OCI-LY7 (cell line): ENCODE measurements around the gene ARHGAP23. TPM values are rescaled to one million over a fixed set of nuclear protein-coding genes. Genes with fewer than 3 reads are reported as not detected.

Experiments used
- BruUV-seq: library from RNA; stranded (reverse); fragments of 400-500 nt; replicated peaks from 2 replicates; lab custom pipeline; 2021; lab: Mats Ljungman, UMichigan
- CTCF ChIA-PET: fragments of 300-600 bp; sonication (Branson Sonifier 250); formaldehyde crosslinking; loops from one replicate; lab custom pipeline; 2022; ENCODE audit warnings: antibody characterized with exemption; ENCODE audit not compliant: unreplicated experiment; lab: Charles Lee
- POLR2A ChIA-PET: fragments of 300-600 bp; sonication (Branson Sonifier 250); formaldehyde crosslinking; loops from one replicate; lab custom pipeline; 2022; ENCODE audit warnings: antibody characterized with exemption; lab: Charles Lee
- DNase-seq: peaks from one replicate; pipeline ENCODE4 v3.0.0-alpha.2; 2015; ENCODE audit warnings: low spot score
- H2AFZ ChIP-seq: fragments of 200-600 bp; sonication (generic), shearing (Covaris generic); 2 replicates; pipeline ENCODE4 v1.6.1; 2014; ENCODE audit warnings: mild to moderate bottlenecking, antibody characterized with exemption, low read length, moderate library complexity
- H3K27ac ChIP-seq: fragments of 200-600 bp; sonication (generic); 2 replicates; pipeline ENCODE4 v1.5.1; 2014; ENCODE audit warnings: mixed run types, low read depth, mild to moderate bottlenecking, moderate library complexity, low read length, inconsistent platforms; ENCODE audit not compliant: poor library complexity, severe bottlenecking
- H3K36me3 ChIP-seq: fragments of 200-600 bp; sonication (generic); 2 replicates; pipeline ENCODE4 v1.6.1; 2014; ENCODE audit warnings: mild to moderate bottlenecking, antibody characterized with exemption, low read length, moderate library complexity, mixed read lengths; ENCODE audit not compliant: insufficient read depth
- H3K4me1 ChIP-seq: fragments of 200-600 bp; sonication (generic); 2 replicates; pipeline ENCODE4 v1.5.1; 2014; ENCODE audit warnings: mild to moderate bottlenecking, low read length; ENCODE audit not compliant: insufficient read depth, poor library complexity, severe bottlenecking
- H3K4me2 ChIP-seq: fragments of 200-600 bp; sonication (generic); 2 replicates; pipeline ENCODE4 v1.6.1; 2014; ENCODE audit warnings: mild to moderate bottlenecking, low read length
- H3K4me3 ChIP-seq: fragments of 200-600 bp; sonication (generic); 2 replicates; pipeline ENCODE4 v1.5.1; 2014; ENCODE audit warnings: mild to moderate bottlenecking, low read depth, low read length; ENCODE audit not compliant: poor library complexity, severe bottlenecking
- H3K79me2 ChIP-seq: fragments of 200-600 bp; sonication (generic); 2 replicates; pipeline ENCODE4 v1.6.1; 2016; ENCODE audit warnings: low read depth, mild to moderate bottlenecking, low read length, moderate library complexity, mixed read lengths; ENCODE audit not compliant: insufficient read depth
- H3K9me2 ChIP-seq: fragments of 200-600 bp; sonication (generic); 2 replicates; pipeline ENCODE4 v1.6.1; 2016; ENCODE audit warnings: mild to moderate bottlenecking, low read length, mixed read lengths; ENCODE audit not compliant: insufficient read depth
- H3K9me3 ChIP-seq: fragments of 200-600 bp; sonication (generic); 2 replicates; pipeline ENCODE4 v1.6.1; 2014; ENCODE audit warnings: mild to moderate bottlenecking, mixed run types, low read length, mixed read lengths
- H4K20me1 ChIP-seq: fragments of 200-600 bp; sonication (generic); 2 replicates; pipeline ENCODE4 v1.6.1; 2014; ENCODE audit warnings: mild to moderate bottlenecking, antibody characterized with exemption, low read length, moderate library complexity, mixed read lengths; ENCODE audit not compliant: insufficient read depth
- EZH2phosphoT487 ChIP-seq: fragments of 200-600 bp; sonication (generic); IDR thresholded peaks from 2 replicates; pipeline ENCODE4 v1.6.1; 2018; ENCODE audit warnings: low read depth, borderline replicate concordance, mild to moderate bottlenecking, mixed run types, antibody characterized with exemption, low read length, moderate library complexity, mixed read lengths
- intact Hi-C: fragments of 100-400 bp; cut with micrococcal nuclease; formaldehyde crosslinking; loops from one replicate; pipeline ENCODE4 v1.10.0; 2022; ENCODE audit not compliant: unreplicated experiment
- total RNA-seq, 2 experiments: library from RNA; depleted of rRNA in 1 of 2; stranded (reverse); fragments of >200 nt in 1 of 2; shearing (Covaris generic) in 1 of 2; gene quantifications; 2 replicates each; pipeline ENCODE4 v1.2.3, GENCODE V29; 2014 to 2022
- TF ChIP-seq, protein P1 (sequence below): fragments of 200-600 bp; sonication (generic); conservative IDR thresholded peaks from 2 replicates; pipeline ENCODE4 v1.5.1; 2014; ENCODE audit warnings: mild to moderate bottlenecking, antibody characterized with exemption, low read length, moderate library complexity, mixed read lengths

ARHGAP23 gene
- total RNA-seq, 2 experiments from 2014 or later, result 16.3 to 18.6 TPM

DNA sequence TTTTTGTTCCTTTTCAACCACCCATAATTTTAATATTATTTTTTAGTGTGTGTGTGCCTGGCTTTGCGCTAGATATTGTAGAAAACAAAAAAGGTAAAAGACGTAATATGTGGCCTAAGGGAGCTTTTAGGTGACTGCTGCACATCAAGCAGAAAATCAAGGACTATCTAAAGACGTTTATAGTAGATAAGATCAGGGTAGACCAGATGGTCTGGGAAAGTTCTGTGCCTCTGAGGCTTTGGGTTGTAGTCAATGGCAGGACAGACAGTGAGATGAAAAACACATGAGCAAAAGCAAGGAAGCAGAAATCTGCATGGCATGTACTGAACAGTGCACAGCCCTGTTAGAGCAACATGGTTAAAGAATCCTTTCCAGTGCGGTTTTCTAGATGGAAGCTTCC is 26.8 kb upstream of the ARHGAP23 start:
- no peak overlapping the region for H3K4me2 ChIP-seq
- TSS peak; percentile 35 for BruUV-seq
- POLR2A ChIA-PET, result no interaction called here
- H3K36me3 ChIP-seq, result peaks cover 45% of the 10 kb centered on the region
- CTCF ChIA-PET, result no interaction called here
- DNase-seq, result no peak
- H4K20me1 ChIP-seq, result no peaks in the 10 kb centered on the region
- H3K4me1 ChIP-seq, result peaks cover 5% of the 10 kb centered on the region
- no peaks in the 10 kb centered on the region for H3K79me2 ChIP-seq
- TF ChIP-seq EZH2phosphoT487, result no peak
- TF ChIP-seq, protein P1, sequence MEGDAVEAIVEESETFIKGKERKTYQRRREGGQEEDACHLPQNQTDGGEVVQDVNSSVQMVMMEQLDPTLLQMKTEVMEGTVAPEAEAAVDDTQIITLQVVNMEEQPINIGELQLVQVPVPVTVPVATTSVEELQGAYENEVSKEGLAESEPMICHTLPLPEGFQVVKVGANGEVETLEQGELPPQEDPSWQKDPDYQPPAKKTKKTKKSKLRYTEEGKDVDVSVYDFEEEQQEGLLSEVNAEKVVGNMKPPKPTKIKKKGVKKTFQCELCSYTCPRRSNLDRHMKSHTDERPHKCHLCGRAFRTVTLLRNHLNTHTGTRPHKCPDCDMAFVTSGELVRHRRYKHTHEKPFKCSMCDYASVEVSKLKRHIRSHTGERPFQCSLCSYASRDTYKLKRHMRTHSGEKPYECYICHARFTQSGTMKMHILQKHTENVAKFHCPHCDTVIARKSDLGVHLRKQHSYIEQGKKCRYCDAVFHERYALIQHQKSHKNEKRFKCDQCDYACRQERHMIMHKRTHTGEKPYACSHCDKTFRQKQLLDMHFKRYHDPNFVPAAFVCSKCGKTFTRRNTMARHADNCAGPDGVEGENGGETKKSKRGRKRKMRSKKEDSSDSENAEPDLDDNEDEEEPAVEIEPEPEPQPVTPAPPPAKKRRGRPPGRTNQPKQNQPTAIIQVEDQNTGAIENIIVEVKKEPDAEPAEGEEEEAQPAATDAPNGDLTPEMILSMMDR, result no peak
- no peak overlapping the region for H2AFZ ChIP-seq
- no peaks in the 10 kb centered on the region for H3K9me3 ChIP-seq
- H3K4me3 ChIP-seq, result no peak overlapping the region
- no peaks in the 10 kb centered on the region for H3K9me2 ChIP-seq
- intact Hi-C loops, result no loop called here
- no peak overlapping the region for H3K27ac ChIP-seq

DNA sequence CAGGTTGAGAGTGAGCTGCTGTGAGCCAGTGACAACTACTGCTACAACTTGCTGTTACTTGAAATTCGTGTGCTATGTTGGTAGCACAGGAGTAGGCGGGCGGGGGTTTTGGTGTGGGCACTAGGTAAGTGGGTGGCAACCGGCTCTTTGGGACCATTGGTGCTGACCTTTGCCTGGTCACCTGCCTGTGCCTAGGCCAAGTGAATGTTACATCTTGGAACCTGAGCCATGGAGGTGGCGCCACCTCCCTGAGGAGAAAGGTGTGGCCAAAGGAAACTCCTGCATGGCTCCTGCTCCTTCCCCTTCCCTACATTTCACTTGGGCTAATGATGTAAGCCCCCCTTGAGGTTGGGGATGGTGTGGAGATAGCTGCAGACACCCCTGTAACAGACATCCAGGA is 25.4 kb upstream of the ARHGAP23 start:
- no peaks in the 10 kb centered on the region for H3K9me2 ChIP-seq
- no peak overlapping the region for H3K4me2 ChIP-seq
- no peaks in the 10 kb centered on the region for H3K9me3 ChIP-seq
- POLR2A ChIA-PET, result no interaction called here
- CTCF ChIA-PET, result no interaction called here
- no peaks in the 10 kb centered on the region for H4K20me1 ChIP-seq
- no peak overlapping the region for H2AFZ ChIP-seq
- H3K36me3 ChIP-seq, result peaks cover 30% of the 10 kb centered on the region
- intact Hi-C loops, result no loop called here
- TF ChIP-seq EZH2phosphoT487, result no peak
- TF ChIP-seq, protein P1, result peak; percentile 47
- no peaks in the 10 kb centered on the region for H3K79me2 ChIP-seq
- DNase-seq, result no peak
- BruUV-seq, result no TSS peak
- H3K4me3 ChIP-seq, result no peak overlapping the region
- no peak overlapping the region for H3K27ac ChIP-seq
- peaks cover 5% of the 10 kb centered on the region for H3K4me1 ChIP-seq

DNA sequence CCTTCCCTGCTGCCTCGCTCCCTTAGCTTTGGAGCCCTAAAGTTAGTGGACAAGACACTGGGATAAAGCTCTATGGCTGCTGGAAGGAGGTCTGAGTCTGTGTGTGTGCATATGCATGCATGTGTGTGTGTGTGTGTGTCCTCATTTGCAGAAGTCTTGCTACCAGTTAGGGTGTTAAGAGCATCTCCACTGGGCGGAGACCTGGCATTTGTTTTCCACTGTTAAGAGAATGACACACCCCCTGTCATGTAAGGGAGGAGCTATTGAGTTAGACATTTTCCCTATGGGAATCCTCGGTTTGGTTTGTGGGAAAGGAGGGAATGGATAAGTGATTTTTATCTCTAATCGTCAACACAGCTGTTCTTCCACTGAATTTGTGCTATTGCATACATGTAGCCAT is 24.8 kb upstream of the ARHGAP23 start:
- Histone ChIP-seq H3K79me2 (no peaks in the 10 kb centered on the region), H3K4me2 (no peak overlapping the region), H3K27ac (no peak overlapping the region), H3K36me3 (peaks cover 27% of the 10 kb centered on the region), H3K9me3 (no peaks in the 10 kb centered on the region), H3K9me2 (no peaks in the 10 kb centered on the region), H2AFZ (no peak overlapping the region), H3K4me3 (no peak overlapping the region), H3K4me1 (peaks cover 5% of the 10 kb centered on the region), H4K20me1 (no peaks in the 10 kb centered on the region)
- POLR2A ChIA-PET, result no interaction called here
- CTCF ChIA-PET, result no interaction called here
- intact Hi-C loops, result no loop called here
- no TSS peak for BruUV-seq
- no peak for DNase-seq
- TF ChIP-seq, protein P1, result no peak
- TF ChIP-seq EZH2phosphoT487, result no peak
